ENCODE results near the gene RASIP1. TPM values are rescaled to one million over a fixed set of nuclear protein-coding genes. Genes with fewer than 3 reads are reported as not detected.

RASIP1 gene
- total and polyA plus RNA-seq, 2 of the 8 experiments (the other 6 are each of a cell fraction or from before 2014, with no cell fraction given) = 9.3 to 11.4 TPM

- H4K5ac ChIP-seq (ENCODE audit: insufficient read length, low read depth, low read length) = peak within 1 kb of the TSS; percentile 81
- TF ChIP-seq HDAC6 (IDR thresholded peaks at IDR 0.05; ENCODE audit: low read depth, low read length) = no peak
- peak in 1 of 2 experiments; percentile 6; a peak in 1 of 4 replicates for TF ChIP-seq HDAC2 (IDR thresholded peaks at IDR 0.05; ENCODE audit: borderline replicate concordance in 1 of 2, low read depth in 2 of 2, low read length in 2 of 2)
- no peak for TF ChIP-seq SP2 (IDR thresholded peaks at IDR 0.05; ENCODE audit: low read length)
- TF ChIP-seq EGR1 (IDR thresholded peaks at IDR 0.05; ENCODE audit: borderline replicate concordance, low read depth, low read length) = peak; percentile 81; the same call in 1 of the 2 replicates
- TF ChIP-seq BCL11A (IDR thresholded peaks at IDR 0.05; ENCODE audit: low read depth in 2 of 2, low read length in 2 of 2) = no peak
- no peak for TF ChIP-seq SAP30 (IDR thresholded peaks at IDR 0.05; ENCODE audit: insufficient read depth, insufficient replicate concordance, low read length)
- no peak for TF ChIP-seq CHD1 (IDR thresholded peaks at IDR 0.05; ENCODE audit: low read depth, low read length)
- TF ChIP-seq YY1 (IDR thresholded peaks at IDR 0.05; ENCODE audit: low read depth, low read length) = peak; percentile 81
- peak; percentile 35 for TF ChIP-seq TAF7 (optimal IDR thresholded peaks at IDR 0.05; ENCODE audit: borderline replicate concordance, low read depth, low read length)
- 0 out of 2 replicates have a peak, but pooled peaks have one; percentile 2 for TF ChIP-seq SRF (IDR thresholded peaks at IDR 0.05; ENCODE audit: low read depth, low read length)
Measured at GRCh38 chr19:48752496-48753365, 12.3 kb upstream of the RASIP1 start, which contains the start of gene FUT1. Gene FUT1 (minus strand): TSS chr19:48752641. CDS start chr19:48751281, 1,360 bp downstream.

More at GRCh38 chr19:48752496-48753365, 12.3 kb upstream of the RASIP1 start, which contains the start of gene FUT1:
- H4K91ac ChIP-seq (replicated peaks; ENCODE audit: insufficient read length, low read length) = peak within 1 kb of the TSS; percentile 88
- no peak within 1 kb of the TSS for H3K23ac ChIP-seq (ENCODE audit: insufficient read length)
- H3K14ac ChIP-seq (ENCODE audit: insufficient read length) = no peak within 1 kb of the TSS
- H3K27me3 ChIP-seq (replicated peaks in 1 of 4; ENCODE audit: control insufficient read depth in 3 of 4, extremely low read depth in 1 of 4, insufficient read depth in 3 of 4, low read length in 3 of 4) = no peaks in the 10 kb centered on the region
- H3K4me2 ChIP-seq (ENCODE audit: insufficient read depth in 1 of 2, low read depth in 2 of 2, low read length in 2 of 2) = peak within 1 kb of the TSS; percentile 91 to 98
- H3K79me1 ChIP-seq (ENCODE audit: low read depth, low read length) = peaks cover 14% of the 10 kb centered on the region
- H3K4me1 ChIP-seq (replicated peaks in 1 of 4; ENCODE audit: control insufficient read depth in 3 of 4, insufficient read depth in 4 of 4, low read length in 3 of 4) = peaks cover 3 to 25% (median 18%) of the 10 kb centered on the region in 4 experiments
- peak within 1 kb of the TSS; percentile 64; the same call in 1 of the 2 replicates for H3K27ac ChIP-seq (ENCODE audit: low read depth, low read length)
- H3K9ac ChIP-seq (replicated peaks in 1 of 4; ENCODE audit: extremely low read depth in 1 of 4, low read depth in 3 of 4, low read length in 3 of 4) = peak within 1 kb of the TSS; percentile 61 to 78 (median 72); a peak in 6 of 7 replicates
- ChIA-PET POLR2A (ENCODE audit: partially characterized antibody) (interaction anchor here (0.6 to 2.6 kb wide), 7 partner anchors 11 to 205 kb away, joined by 3 to 21 read pairs (median 6); partner anchors contain the start of gene RASIP1), CTCF (ENCODE audit: partially characterized antibody) (interaction anchor here (1.1 to 2.1 kb wide), 4 partner anchors 14 to 218 kb away, joined by 3 to 9 read pairs (median 6); no protein-coding TSS in a partner anchor)
- peak within 1 kb of the TSS; percentile 92 to 97 (median 96) for H3K4me3 ChIP-seq (ENCODE audit: extremely low read depth in 1 of 4, insufficient read depth in 2 of 4, low read depth in 3 of 4, low read length in 4 of 4)
- no peak for FAIRE-seq
- H3K79me2 ChIP-seq (ENCODE audit: control insufficient read depth in 1 of 2, insufficient read depth in 2 of 2, low read length in 2 of 2) = peaks cover 3 to 27% of the 10 kb centered on the region in 2 experiments; a peak in 3 of 4 replicates
- H3K18ac ChIP-seq (ENCODE audit: extremely low read depth, low read length) = peak within 1 kb of the TSS; percentile 99
- H3K56ac ChIP-seq (replicated peaks; ENCODE audit: insufficient read length, low read depth, low read length) = peak within 1 kb of the TSS; percentile 92
- peaks cover 11 to 28% (median 15%) of the 10 kb centered on the region in 4 experiments for H3K36me3 ChIP-seq (ENCODE audit: control insufficient read depth in 2 of 4, insufficient read depth in 4 of 4, low read length in 3 of 4)
- peaks cover 12% of the 10 kb centered on the region for H3K23me2 ChIP-seq (ENCODE audit: low read depth, low read length)
- peak within 1 kb of the TSS; percentile 83 for H2BK5ac ChIP-seq (ENCODE audit: low read depth, low read length)
- peak within 1 kb of the TSS; percentile 84 for H2BK12ac ChIP-seq (ENCODE audit: low read depth, low read length)
- DNase-seq (ENCODE audit: low read depth in 1 of 2, low spot score in 2 of 2) = peak; percentile 61 to 94
- peak within 1 kb of the TSS; percentile 80; the same call in 1 of the 2 replicates for H4K8ac ChIP-seq (ENCODE audit: extremely low read depth, insufficient read depth, low read length)
- H2AK5ac ChIP-seq (ENCODE audit: low read depth, low read length) = 0 out of 2 replicates have a peak within 1 kb of the TSS, but pooled peaks have one; percentile 24
- peak within 1 kb of the TSS; percentile 91 for H2BK120ac ChIP-seq (replicated peaks; ENCODE audit: low read depth, low read length)
- H2BK20ac ChIP-seq (ENCODE audit: low read length) = no peak within 1 kb of the TSS
- H4K20me1 ChIP-seq (replicated peaks in 1 of 2; ENCODE audit: control insufficient read depth in 1 of 2, insufficient read depth in 2 of 2, low read length in 2 of 2) = peaks cover 3 to 6% of the 10 kb centered on the region in 2 experiments
- H2AFZ ChIP-seq (ENCODE audit: low read length) = no peak within 1 kb of the TSS
- H3K9me3 ChIP-seq (ENCODE audit: insufficient read depth in 2 of 2, low read depth in 1 of 2, low read length in 1 of 2) = no peaks in the 10 kb centered on the region
- H3K4ac ChIP-seq (replicated peaks; ENCODE audit: insufficient read length, low read depth, low read length) = peak within 1 kb of the TSS; percentile 16
- 6% methylated on average over 66 of the region's 73 CpGs; no CpG with 5 or more reads in 1 of the 2 experiments for WGBS, 2 experiments (ENCODE audit: extremely low coverage in 1 of 2, insufficient coverage in 1 of 2, insufficient read length in 1 of 2, insufficient replicate concordance in 2 of 2, low coverage in 1 of 2, low lambda C conversion rate in 2 of 2, missing lambda C conversion rate in 1 of 2)
- H2BK15ac ChIP-seq (ENCODE audit: low read length) = 0 out of 2 replicates have a peak within 1 kb of the TSS, but pooled peaks have one; percentile 95

Data from H1 (cell line).